NCI-H1105 (cell line): ENCODE data around the gene DLG1.
A peak's percentile ranks its signal among the peaks of the same experiment; 100 is the strongest.
"Not testable (repeated sequence)": the region's sequence is repeated elsewhere in the genome, so short reads cannot be mapped to it uniquely, and the experiment has no call there.

Experiments used
- DNase-seq: peaks from one replicate; lab custom pipeline; 2025; lab: John Stamatoyannopoulos, UW

Gene DLG1

GRCh38 chr3:197244751-197245150, 53.7 kb downstream of the DLG1 start:
- no peak for DNase-seq

- DNase-seq, result no peak
These were observed 55.5 kb downstream of the DLG1 start for GRCh38 chr3:197242784-197243432.

- DNase-seq, result no peak
These were observed 57.2 kb downstream of the DLG1 start for GRCh38 chr3:197241173-197241572.

GRCh38 chr3:197239857-197240256, 58.6 kb downstream of the DLG1 start:
- no peak for DNase-seq

- no peak for DNase-seq
These were observed 59.6 kb downstream of the DLG1 start for GRCh38 chr3:197238842-197239241.

GRCh38 chr3:197237897-197238296, 60.5 kb downstream of the DLG1 start:
- DNase-seq, result no peak

GRCh38 chr3:197236362-197236761, 62.0 kb downstream of the DLG1 start:
- no peak for DNase-seq

GRCh38 chr3:197234947-197235914, 63.2 kb downstream of the DLG1 start:
- DNase-seq, result no peak

- no peak for DNase-seq
These were observed 67.1 kb downstream of the DLG1 start for GRCh38 chr3:197231321-197231720.

- DNase-seq, result no peak
These were observed 68.6 kb downstream of the DLG1 start for GRCh38 chr3:197229836-197230235.

- no peak for DNase-seq
These were observed 69.2 kb downstream of the DLG1 start for GRCh38 chr3:197229178-197229577.

GRCh38 chr3:197227780-197228574, 70.4 kb downstream of the DLG1 start:
- no peak for DNase-seq

GRCh38 chr3:197226179-197226578, 72.2 kb downstream of the DLG1 start:
- no peak for DNase-seq

- no peak for DNase-seq
These were observed 72.8 kb downstream of the DLG1 start for GRCh38 chr3:197225579-197225978.

- DNase-seq, result peak; percentile 83
These were observed 74.4 kb downstream of the DLG1 start for GRCh38 chr3:197224034-197224444.

GRCh38 chr3:197222937-197223370, 75.5 kb downstream of the DLG1 start:
- DNase-seq, result no peak

- DNase-seq, result no peak
These were observed 78.8 kb downstream of the DLG1 start for GRCh38 chr3:197219619-197220018.

GRCh38 chr3:197218210-197218609, 80.2 kb downstream of the DLG1 start:
- DNase-seq, result no peak

- DNase-seq, result no peak
These were observed 81.5 kb downstream of the DLG1 start for GRCh38 chr3:197216914-197217313.

- DNase-seq, result no peak
These were observed 82.1 kb downstream of the DLG1 start for GRCh38 chr3:197216169-197216860.

GRCh38 chr3:197212290-197212689, 86.1 kb downstream of the DLG1 start:
- DNase-seq, result no peak

GRCh38 chr3:197211698-197212097, 86.7 kb downstream of the DLG1 start:
- not testable (repeated sequence) for DNase-seq
